DMS153 (cell line): ENCODE results near the gene PRRC2C.

Experiments used
- DNase-seq: peaks from one replicate; lab custom pipeline; 2025; lab: John Stamatoyannopoulos, UW

PRRC2C gene

GRCh38 chr1:171636141-171636540 lies 150.8 kb downstream of the PRRC2C start:
- no peak for DNase-seq

- DNase-seq: no peak
Measured at GRCh38 chr1:171637928-171638576, 152.7 kb downstream of the PRRC2C start.

GRCh38 chr1:171640225-171640624 lies 154.9 kb downstream of the PRRC2C start:
- no peak for DNase-seq

GRCh38 chr1:171641076-171641864 lies 155.9 kb downstream of the PRRC2C start:
- no peak for DNase-seq

GRCh38 chr1:171642197-171642596 lies 156.9 kb downstream of the PRRC2C start:
- no peak for DNase-seq
